Measurements from ENCODE around the gene CERCAM.
"Not testable (repeated sequence)": the region's sequence is repeated elsewhere in the genome, so short reads cannot be mapped to it uniquely, and the experiment has no call there.

CERCAM gene

GRCh38 chr9:128393145-128393775 is 27.4 kb upstream of the CERCAM start:
- no peak for DNase-seq

DNA sequence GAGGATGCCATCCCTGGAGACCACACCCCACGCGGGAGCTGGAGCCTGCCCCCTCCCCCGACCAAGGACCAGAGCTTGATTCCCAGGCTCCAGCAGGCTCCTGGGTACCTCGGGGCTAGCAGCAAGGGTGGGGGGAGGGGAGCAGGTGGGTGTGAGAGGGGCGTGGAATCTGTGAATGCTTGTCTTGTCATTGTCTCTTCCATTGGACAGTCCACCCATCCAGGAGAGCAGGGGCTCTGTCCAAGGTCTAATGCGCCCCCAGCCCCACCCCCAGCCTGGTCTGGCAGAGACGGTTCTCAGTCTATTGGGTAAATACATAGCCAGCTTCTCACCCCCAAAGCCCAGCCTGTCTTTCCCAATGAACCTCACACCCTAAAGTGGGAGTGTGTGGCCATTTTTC is 26.7 kb upstream of the CERCAM start:
- no peak for DNase-seq

GRCh38 chr9:128394379-128395168 is 26.1 kb upstream of the CERCAM start:
- no peak for DNase-seq

DNA sequence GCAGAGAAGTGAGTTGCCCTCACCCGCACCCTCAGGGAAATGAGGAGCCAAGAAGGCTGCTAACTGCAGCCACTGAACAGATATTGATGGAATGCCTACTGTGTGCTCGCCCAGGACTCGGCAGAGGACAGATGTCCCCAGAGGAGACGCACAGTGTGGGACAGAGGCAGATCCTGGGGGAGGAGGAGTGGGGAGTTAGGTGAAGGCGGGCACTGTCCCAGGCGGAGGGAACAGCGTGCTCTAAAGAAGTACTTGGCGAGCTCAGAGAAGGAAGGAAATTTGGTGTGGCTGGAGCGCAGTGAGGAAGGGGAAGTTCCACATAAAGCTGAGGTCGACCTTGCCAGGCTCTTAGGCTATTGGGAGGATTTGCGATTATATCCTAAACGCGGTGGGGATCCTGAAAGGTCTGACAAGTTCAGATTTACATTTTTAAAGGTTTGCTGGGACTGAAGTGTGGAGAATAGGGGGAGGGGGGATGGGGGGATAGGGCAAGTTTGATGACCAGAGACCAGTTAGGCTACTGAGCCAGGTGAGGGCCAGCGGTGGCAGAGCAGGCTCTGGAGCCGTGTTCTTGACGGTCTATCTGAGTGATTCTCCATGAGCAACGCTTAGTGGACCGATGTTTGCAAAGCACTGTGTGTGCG is 23.6 kb upstream of the CERCAM start:
- DNase-seq: no peak

DNA sequence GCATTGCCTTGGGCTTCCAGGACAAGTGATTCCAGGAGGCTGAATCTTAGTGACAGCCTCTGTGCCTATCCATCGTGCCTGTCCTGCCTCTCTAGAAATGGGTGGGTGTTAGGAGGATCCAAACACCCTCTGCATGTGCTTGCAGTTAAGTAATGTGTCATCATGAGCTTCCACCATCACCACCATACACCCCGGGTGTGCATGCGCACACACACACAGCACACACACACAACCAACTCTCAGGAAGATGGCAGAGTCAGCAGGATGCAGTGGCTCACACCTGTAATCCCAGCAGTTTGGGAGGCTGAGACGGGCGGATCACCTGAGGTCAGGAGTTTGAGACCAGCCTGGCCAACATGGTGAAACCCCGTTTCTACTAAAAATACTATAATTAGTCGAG is 22.8 kb upstream of the CERCAM start:
- DNase-seq: no peak

GRCh38 chr9:128399861-128400260 is 20.8 kb upstream of the CERCAM start:
- no peak for DNase-seq

GRCh38 chr9:128404560-128404959 is 16.1 kb upstream of the CERCAM start:
- no peak for DNase-seq

- peak; percentile 64 for DNase-seq
Measured at GRCh38 chr9:128405077-128405779, 15.4 kb upstream of the CERCAM start.

GRCh38 chr9:128405780-128406171 is 14.9 kb upstream of the CERCAM start:
- DNase-seq: no peak

DNA sequence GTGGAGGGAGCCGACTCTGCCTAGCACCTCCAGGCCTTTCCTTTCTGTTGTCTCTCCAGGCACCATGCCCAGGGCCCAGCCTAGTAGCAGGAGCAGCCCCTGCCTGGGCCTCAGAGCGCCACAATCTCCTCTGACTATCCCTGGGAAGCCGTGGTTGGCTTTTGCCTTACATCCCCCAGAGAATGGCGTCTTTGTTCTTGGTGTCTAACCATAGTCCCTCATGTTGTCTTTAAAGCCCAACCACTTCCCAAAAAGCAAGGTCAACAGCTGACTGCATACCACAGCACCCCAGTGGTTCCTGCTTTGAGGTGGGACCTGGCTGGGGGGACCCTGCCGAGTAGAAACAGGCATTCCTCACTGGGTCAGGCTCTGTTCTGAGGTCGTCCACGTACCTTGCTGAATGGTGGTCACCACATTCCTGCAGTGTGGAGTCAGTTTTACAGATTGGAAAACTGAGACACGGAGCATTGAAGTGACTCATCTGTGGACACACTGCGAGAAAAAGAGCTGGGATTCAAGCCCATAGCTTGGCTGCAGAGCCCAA is 13.7 kb upstream of the CERCAM start:
- DNase-seq: peak; percentile 61

DNA sequence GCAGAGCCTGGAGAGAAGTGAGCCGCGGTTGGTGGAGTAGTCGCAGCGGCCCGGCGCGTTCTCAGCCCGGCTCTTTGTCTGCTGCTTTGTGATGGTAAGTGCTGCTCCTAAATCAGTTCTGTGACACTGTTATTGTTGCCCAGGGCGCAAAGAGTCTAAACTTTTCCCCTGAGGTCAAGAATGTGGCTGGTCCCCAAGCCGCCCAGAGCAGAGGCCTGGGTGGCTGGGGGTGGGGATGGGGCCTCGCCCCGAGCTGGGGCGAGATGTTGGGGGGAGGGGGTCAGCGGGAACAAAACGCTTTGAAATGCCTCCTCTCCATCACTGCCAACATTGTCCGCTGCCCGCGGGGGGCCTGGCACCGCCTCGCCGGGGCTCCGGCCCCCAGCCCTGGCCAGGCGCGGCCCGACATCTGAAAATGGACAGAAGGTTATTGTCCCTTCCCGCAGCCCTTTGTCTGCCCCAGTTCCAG is 11.7 kb upstream of the CERCAM start:
- no peak for DNase-seq

DNA sequence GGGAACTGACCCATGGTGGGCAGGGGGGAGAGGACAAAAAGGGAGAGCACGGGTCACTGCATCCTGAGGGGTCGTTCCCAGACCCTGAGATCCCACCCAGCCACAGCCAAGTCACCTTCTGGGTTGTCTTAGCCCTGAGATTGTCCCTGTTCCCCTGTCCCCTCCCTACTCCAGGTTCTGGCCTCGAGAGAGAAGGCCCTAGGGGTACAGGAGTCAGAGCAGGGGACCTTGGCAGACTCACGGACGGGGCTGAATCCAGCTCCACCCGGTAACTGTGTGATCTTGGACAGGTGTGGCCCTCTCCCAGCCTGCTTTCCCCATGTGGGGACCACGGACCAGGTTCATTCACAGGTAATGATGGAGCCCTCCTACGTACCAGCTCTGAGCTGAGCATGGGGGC is 11.2 kb upstream of the CERCAM start:
- DNase-seq: no peak

DNA sequence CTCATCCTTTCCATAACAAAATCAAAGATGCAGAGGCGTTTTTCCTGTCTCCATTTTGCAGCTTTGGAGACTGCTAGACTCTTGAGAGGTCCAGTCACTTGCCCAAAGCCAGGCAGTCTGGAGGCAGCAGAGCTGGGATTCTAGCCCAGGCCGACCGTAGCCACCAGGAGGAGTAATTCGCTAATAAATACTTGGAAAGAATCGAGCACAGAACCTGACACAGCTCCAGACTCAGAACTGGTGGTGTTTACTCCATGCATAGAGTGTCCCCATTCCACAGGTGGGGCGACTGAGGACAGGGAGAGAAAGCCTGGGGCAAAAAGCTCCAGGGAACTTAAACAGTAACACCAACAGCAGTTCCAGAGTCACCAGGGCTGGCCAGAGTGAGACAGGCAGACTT is 10.7 kb upstream of the CERCAM start:
- no peak for DNase-seq

DNA sequence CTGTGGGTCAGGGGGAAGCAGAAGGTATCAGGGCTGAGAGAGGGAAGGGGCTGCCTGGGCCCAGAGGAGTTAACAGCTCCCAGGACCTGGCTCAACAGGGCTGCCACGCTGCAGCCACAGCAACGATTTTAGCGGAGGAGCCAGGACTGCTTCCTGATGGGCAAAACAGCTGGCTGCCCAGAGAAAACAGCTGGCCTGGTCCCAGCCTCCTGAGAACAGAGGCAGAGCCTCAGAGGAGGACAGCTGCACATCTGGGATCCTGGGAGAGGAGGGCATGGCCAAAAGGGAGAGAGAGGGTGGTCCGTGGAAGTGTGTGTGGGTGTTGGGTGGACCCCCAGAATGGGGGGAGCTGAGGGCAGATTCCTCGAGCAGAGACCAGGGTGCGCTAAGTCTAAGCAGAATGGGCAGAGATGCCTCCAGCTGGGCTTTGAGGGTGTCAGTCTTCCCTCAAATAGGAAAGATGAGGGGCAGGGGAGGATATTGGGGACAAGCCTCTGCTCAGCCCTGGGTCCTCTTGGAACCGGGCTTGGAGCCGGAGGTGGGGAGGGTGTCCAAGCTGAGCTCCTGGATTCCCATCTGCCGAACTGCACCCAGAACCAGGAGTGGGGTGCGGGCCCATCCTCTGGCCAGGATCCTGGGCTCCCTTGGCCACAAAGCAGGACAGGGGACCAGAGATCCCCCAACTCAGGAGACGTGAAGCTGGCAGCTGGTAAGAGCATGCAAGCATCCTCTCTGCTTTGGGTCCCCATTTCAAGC is 9.1 kb upstream of the CERCAM start:
- DNase-seq: peak; percentile 70

DNA sequence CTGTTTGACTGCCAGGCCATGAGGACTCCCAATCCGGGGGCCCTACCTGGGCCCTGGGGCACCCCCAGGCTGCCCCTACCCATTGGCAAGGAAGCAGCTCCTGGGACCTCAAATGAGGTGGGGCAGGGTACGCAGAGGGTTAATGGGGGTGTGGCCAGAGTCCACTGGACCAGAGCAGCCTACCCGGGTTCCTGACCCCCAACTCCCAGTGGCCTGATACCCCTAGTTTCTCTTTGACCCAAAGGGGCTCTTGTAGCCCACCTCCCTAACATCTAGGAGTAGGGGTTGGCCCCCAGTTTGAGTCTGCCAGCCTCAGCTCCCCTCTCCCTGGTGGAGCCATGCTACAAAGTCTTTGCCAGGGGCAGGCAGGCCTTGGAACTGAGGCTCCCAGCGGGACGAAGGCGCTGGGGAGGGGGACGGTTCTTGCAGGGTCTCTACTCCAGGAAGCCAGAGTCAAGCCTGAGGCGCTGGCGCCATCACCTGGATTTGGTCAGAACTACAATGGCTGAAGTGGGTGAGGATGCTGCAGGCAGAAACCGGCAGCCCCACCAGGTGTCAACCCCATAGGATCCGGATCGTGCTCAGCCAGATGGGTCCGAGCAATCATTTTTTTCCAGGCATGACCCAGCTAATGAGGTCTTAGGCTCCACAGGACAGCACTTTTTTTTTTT is 8.4 kb upstream of the CERCAM start:
- peak; percentile 71 for DNase-seq

GRCh38 chr9:128413728-128414127 is 6.9 kb upstream of the CERCAM start:
- DNase-seq: not testable (repeated sequence)

DNA sequence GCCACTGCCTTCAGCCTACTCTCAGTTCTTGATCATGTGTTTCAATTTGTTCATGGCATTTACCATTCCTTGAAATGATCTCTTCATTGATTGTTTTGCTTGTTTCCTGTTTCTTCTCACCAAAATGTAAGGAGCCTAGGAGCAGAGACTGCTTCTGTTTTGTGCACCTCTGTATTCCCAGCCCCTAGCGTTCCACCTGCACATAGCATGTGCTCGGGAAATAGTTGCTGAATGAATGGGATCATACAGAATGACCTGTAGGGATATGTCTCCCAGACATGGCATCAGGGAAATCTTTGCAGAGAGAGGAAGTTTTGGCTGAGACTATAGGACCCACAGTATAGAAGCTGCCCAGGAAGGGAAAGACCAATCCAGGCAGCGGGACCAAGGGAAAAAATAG is 6.2 kb upstream of the CERCAM start:
- no peak for DNase-seq

DNA sequence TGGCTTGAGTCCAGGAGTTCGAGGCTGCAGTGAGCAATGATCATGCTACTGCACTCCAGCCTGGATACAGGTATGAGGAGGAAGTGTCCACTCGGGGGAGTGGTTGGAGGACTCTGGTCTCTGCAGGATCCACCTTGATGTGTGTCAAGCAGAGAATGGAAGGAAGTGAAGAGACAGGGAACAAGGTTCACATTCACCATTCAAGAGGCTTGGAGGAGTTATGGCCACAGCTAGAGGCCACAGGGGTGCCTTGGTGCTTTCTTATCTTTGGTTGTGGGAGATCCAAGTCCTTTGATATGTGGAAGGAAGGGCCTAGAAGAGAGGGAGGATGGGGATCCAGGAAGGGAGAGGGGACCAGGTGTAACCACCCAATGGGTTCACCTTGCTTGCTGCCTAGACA is 5.4 kb upstream of the CERCAM start:
- no peak for DNase-seq

- no peak for DNase-seq
Measured at GRCh38 chr9:128416014-128416413, 4.6 kb upstream of the CERCAM start.

- no peak for DNase-seq
Measured at GRCh38 chr9:128416432-128417019, 4.1 kb upstream of the CERCAM start.

Data from left hindlimb (tissue), 1 donor.